SK-N-SH (cell line): ENCODE data around the gene TSHZ2. TPM values are rescaled to one million over a fixed set of nuclear protein-coding genes. Genes with fewer than 3 reads are reported as not detected.

Experiments used
- CTCF ChIA-PET: fragments of 300-600, 350-600 bp; formaldehyde crosslinking; extraction: SDS; loops from one replicate; lab custom pipeline; 2021; lab: Yijun Ruan, JAX
- POLR2A ChIA-PET: fragments of 350-600 bp; sonication (Branson Sonifier 250); formaldehyde crosslinking; extraction: SDS; loops from one replicate; lab custom pipeline; 2020; ENCODE audit warnings: antibody characterized with exemption, inconsistent platforms; lab: Yijun Ruan, JAX
- DNase-seq: peaks from one replicate; pipeline ENCODE4 v3.0.0; 2012
- H2AFZ ChIP-seq: fragments of 200-600 bp; sonication (generic); 2 replicates; pipeline ENCODE4 v1.8.1; 2016; ENCODE audit warnings: antibody characterized with exemption, mild to moderate bottlenecking, low read depth
- H3F3A ChIP-seq: fragments of 200-600 bp; sonication (generic); replicated peaks from 2 replicates; pipeline ENCODE3; 2016; ENCODE audit warnings: antibody characterized with exemption, mild to moderate bottlenecking; ENCODE audit not compliant: insufficient read depth
- H3K27ac ChIP-seq, 2 experiments: fragments of 200-500 bp in 1 of 2; fragments of 200-600 bp in 1 of 2; sonication (Bioruptor generic) in 1 of 2; sonication (generic), shearing (Covaris generic) in 1 of 2; 2 replicates each; pipeline versions ENCODE4 v1.5.1 to v1.6.1; 2014 to 2016; ENCODE audit warnings: low read depth in 2 of 2, inconsistent platforms in 1 of 2, low read length in 1 of 2, mild to moderate bottlenecking in 1 of 2, mixed read lengths in 1 of 2
- H3K27me3 ChIP-seq: fragments of 200-600 bp; sonication (generic), shearing (Covaris generic); 2 replicates; pipeline ENCODE4 v1.6.1; 2016; ENCODE audit warnings: mixed run types; ENCODE audit not compliant: insufficient read depth
- H3K36me3 ChIP-seq, 2 experiments: fragments of 200-500 bp in 1 of 2; fragments of 200-600 bp in 1 of 2; sonication (Bioruptor generic) in 1 of 2; sonication (generic) in 1 of 2; replicated peaks in 1 of 2; 2 replicates each; pipeline versions ENCODE3 to v1.5.1; 2014 to 2016; ENCODE audit warnings: low read length in 1 of 2, mild to moderate bottlenecking in 1 of 2; ENCODE audit not compliant: insufficient read depth in 2 of 2, control insufficient read depth in 1 of 2
- H3K4me1 ChIP-seq, 2 experiments: fragments of 200-500 bp in 1 of 2; fragments of 200-600 bp in 1 of 2; sonication (Bioruptor generic) in 1 of 2; sonication (generic), shearing (Covaris generic) in 1 of 2; 2 replicates each; pipeline versions ENCODE4 v1.5.1 to v1.6.1; 2014 to 2016; ENCODE audit warnings: low read depth in 1 of 2, low read length in 1 of 2, mixed run types in 1 of 2; ENCODE audit not compliant: insufficient read depth in 2 of 2, control insufficient read depth in 1 of 2
- H3K4me2 ChIP-seq: fragments of 200-600 bp; sonication (generic), shearing (Covaris generic); 2 replicates; pipeline ENCODE4 v1.6.1; 2017; ENCODE audit warnings: mixed run types
- H3K4me3 ChIP-seq, 2 experiments: fragments of 200-500 bp in 1 of 2; fragments of 200-600 bp in 1 of 2; sonication (Bioruptor generic) in 1 of 2; sonication (generic), shearing (Covaris generic) in 1 of 2; 2 replicates each; pipeline versions ENCODE4 v1.5.1 to v1.8.1; 2014 to 2016; ENCODE audit warnings: low read depth in 2 of 2, inconsistent platforms in 1 of 2, low read length in 1 of 2, mild to moderate bottlenecking in 1 of 2, mixed read lengths in 1 of 2, moderate library complexity in 1 of 2
- H3K79me2 ChIP-seq: fragments of 200-600 bp; sonication (generic); 2 replicates; pipeline ENCODE4 v1.8.1; 2017; ENCODE audit warnings: mild to moderate bottlenecking; ENCODE audit not compliant: insufficient read depth
- H3K9ac ChIP-seq: fragments of 200-600 bp; sonication (generic); 2 replicates; pipeline ENCODE4 v1.6.1; 2017; ENCODE audit warnings: mixed run types
- H3K9me2 ChIP-seq: fragments of 200-600 bp; sonication (generic); 2 replicates; pipeline ENCODE4 v1.6.1; 2017; ENCODE audit warnings: mixed run types
- H3K9me3 ChIP-seq: fragments of 200-600 bp; sonication (generic); 2 replicates; pipeline ENCODE4 v1.6.1; 2017; ENCODE audit warnings: mixed run types, mild to moderate bottlenecking, moderate library complexity
- H4K20me1 ChIP-seq: fragments of 200-600 bp; sonication (generic); 2 replicates; pipeline ENCODE4 v1.6.1; 2017; ENCODE audit warnings: mild to moderate bottlenecking, mixed run types; ENCODE audit not compliant: insufficient read depth
- CTCF ChIP-seq: fragments of 200-600 bp; sonication (generic); IDR thresholded peaks from 2 replicates; pipeline ENCODE4 v1.6.1; 2017; ENCODE audit warnings: antibody characterized with exemption, mild to moderate bottlenecking, moderate library complexity
- FOXJ3 ChIP-seq: sonication (generic); formaldehyde crosslinking; IDR thresholded peaks from 2 replicates; pipeline ENCODE4 v1.5.1; 2020; ENCODE audit warnings: mild to moderate bottlenecking, missing genetic modification reagents
- NFIC ChIP-seq: IDR thresholded peaks from 2 replicates; pipeline ENCODE4 v1.4.0; 2012; ENCODE audit warnings: borderline replicate concordance
- RCOR1 ChIP-seq: fragments of 150-350 bp; IDR thresholded peaks from 2 replicates; pipeline ENCODE4 v1.6.1; 2017; ENCODE audit warnings: antibody characterized with exemption, low read length
- SIN3A ChIP-seq: IDR thresholded peaks from 2 replicates; pipeline ENCODE4 v1.6.1; 2012; ENCODE audit warnings: low read depth, mild to moderate bottlenecking, low read length, moderate library complexity, borderline replicate concordance
- SMC3 ChIP-seq: IDR thresholded peaks from 2 replicates; pipeline ENCODE4 v1.6.1; 2012; ENCODE audit warnings: low read depth, low read length, improper control_type of control experiment
- TAF1 ChIP-seq: IDR thresholded peaks from 2 replicates; pipeline ENCODE4 v1.6.1; 2012; ENCODE audit warnings: low read depth, mild to moderate bottlenecking, low read length, moderate library complexity, borderline replicate concordance
- TCF12 ChIP-seq: IDR thresholded peaks from 2 replicates; pipeline ENCODE4 v1.4.0; 2012
- TEAD4 ChIP-seq: IDR thresholded peaks from 2 replicates; pipeline ENCODE4 v1.4.0; 2012; ENCODE audit warnings: mild to moderate bottlenecking, borderline replicate concordance; ENCODE audit not compliant: insufficient read depth
- YY1 ChIP-seq: IDR thresholded peaks from 2 replicates; pipeline ENCODE4 v1.4.0; 2012; ENCODE audit warnings: low read depth, mild to moderate bottlenecking
- WGBS: methylation state at CpG from one replicate; pipeline ENCODE4 v1.1.6; 2017; ENCODE audit warnings: low lambda C conversion rate; 5-methylcytosine and 5-hydroxymethylcytosine counted together
- polyA plus RNA-seq, 3 experiments: library from polyadenylated mRNA; depleted of rRNA; stranded (reverse); fragments of >200 nt; gene quantifications; 2 replicates each; pipeline ENCODE4 v1.2.3, GENCODE V29; 2012
- TF ChIP-seq, protein P1 (sequence below): IDR thresholded peaks from 2 replicates; pipeline ENCODE4 v1.4.0; 2012; ENCODE audit warnings: low read depth, borderline replicate concordance

Gene TSHZ2
- polyA plus RNA-seq, 1 of the 3 experiments (the other 2 are of a cell fraction), result 0.13 TPM

DNA sequence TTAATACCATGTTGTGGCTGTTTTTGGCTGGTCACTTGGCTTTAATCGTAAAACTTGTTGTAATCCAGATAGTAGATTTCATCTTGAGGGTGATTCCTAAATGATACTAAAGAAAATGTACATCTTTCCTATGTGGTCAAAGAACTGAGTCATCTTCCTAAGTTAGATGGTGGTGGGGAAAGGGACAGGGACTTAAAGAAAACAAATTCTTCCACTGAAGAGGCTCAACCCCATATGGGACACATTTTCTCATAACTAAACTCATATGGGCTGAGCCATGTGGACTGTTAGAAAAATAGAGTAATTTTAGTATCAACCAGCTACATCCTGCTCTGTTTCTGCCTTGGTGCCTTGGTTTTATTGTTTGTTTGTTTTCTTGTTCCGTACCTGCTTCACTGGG, 155.8 kb downstream of the TSHZ2 start:
- POLR2A ChIA-PET, result no interaction called here
- no peak overlapping the region for H3K4me2 ChIP-seq
- H3F3A ChIP-seq, result no peaks in the 10 kb centered on the region
- H3K9ac ChIP-seq, result no peak overlapping the region
- no peaks in the 10 kb centered on the region for H3K9me3 ChIP-seq
- H3K27ac ChIP-seq, result no peak overlapping the region
- no peaks in the 10 kb centered on the region for H4K20me1 ChIP-seq
- CTCF ChIA-PET, result no interaction called here
- H3K4me1 ChIP-seq, result 0 out of 4 replicates have a peak, but pooled peaks cover 0 to 5% of the 10 kb centered on the region in 2 experiments
- H2AFZ ChIP-seq, result no peak overlapping the region
- WGBS, result 49% methylated on average over 2 of the region's 2 CpGs
- no peak for DNase-seq
- TF ChIP-seq NFIC (no peak), SIN3A (no peak), SMC3 (no peak)
- TF ChIP-seq, all 33 proteins: peak for 0
- Histone ChIP-seq H3K27me3 (no peaks in the 10 kb centered on the region), H3K9me2 (no peaks in the 10 kb centered on the region), H3K79me2 (no peaks in the 10 kb centered on the region), H3K4me3 (no peak overlapping the region), H3K36me3 (no peaks in the 10 kb centered on the region)

GRCh38 chr20:53129563-53129962, 157.4 kb downstream of the TSHZ2 start:
- H4K20me1 ChIP-seq, result no peaks in the 10 kb centered on the region
- H3K4me1 ChIP-seq, result 0 out of 4 replicates have a peak, but pooled peaks cover 0 to 5% of the 10 kb centered on the region in 2 experiments
- H3K36me3 ChIP-seq, result no peaks in the 10 kb centered on the region
- H3K9me3 ChIP-seq, result no peaks in the 10 kb centered on the region
- no peak overlapping the region for H3K9ac ChIP-seq
- no peaks in the 10 kb centered on the region for H3K27me3 ChIP-seq
- DNase-seq, result no peak
- no peak overlapping the region for H3K27ac ChIP-seq
- no peaks in the 10 kb centered on the region for H3K79me2 ChIP-seq
- TF ChIP-seq TEAD4 (no peak), TAF1 (no peak), TCF12 (no peak), YY1 (no peak), CTCF (no peak), RCOR1 (no peak), FOXJ3 (no peak)
- TF ChIP-seq, protein P1, sequence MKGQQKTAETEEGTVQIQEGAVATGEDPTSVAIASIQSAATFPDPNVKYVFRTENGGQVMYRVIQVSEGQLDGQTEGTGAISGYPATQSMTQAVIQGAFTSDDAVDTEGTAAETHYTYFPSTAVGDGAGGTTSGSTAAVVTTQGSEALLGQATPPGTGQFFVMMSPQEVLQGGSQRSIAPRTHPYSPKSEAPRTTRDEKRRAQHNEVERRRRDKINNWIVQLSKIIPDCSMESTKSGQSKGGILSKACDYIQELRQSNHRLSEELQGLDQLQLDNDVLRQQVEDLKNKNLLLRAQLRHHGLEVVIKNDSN, result no peak
- TF ChIP-seq, all 33 proteins: peak for 0
- Histone ChIP-seq H3K4me3 (no peak overlapping the region), H3K4me2 (no peak overlapping the region), H3F3A (no peaks in the 10 kb centered on the region), H2AFZ (no peak overlapping the region), H3K9me2 (no peaks in the 10 kb centered on the region)
- POLR2A ChIA-PET, result no interaction called here
- 84% methylated on average over 9 of the region's 9 CpGs for WGBS
- CTCF ChIA-PET, result no interaction called here
